Memory B cell (primary cell): ENCODE measurements around the gene ACBD6.
"Not testable (repeated sequence)": the region's sequence is repeated elsewhere in the genome, so short reads cannot be mapped to it uniquely, and the experiment has no call there.

ENCODE experiments used
- ATAC-seq: fragments of 150-1000 bp; cut with Tn5 transposase; 2 replicates; pipeline ENCODE4 v1.10.0; 2021; ENCODE audit warnings: low read depth, mild to moderate bottlenecking, moderate library complexity
- DNase-seq, 2 donors: peaks; one replicate each; pipeline ENCODE4 v3.0.0; 2022; ENCODE audit warnings: low spot score in 2 of 2
- H3K27ac Mint-ChIP-seq: one replicate; pipeline ENCODE4 v1.8.0; 2022; ENCODE audit warnings: mild to moderate bottlenecking, moderate library complexity, mixed read lengths
- H3K27me3 Mint-ChIP-seq: one replicate; pipeline ENCODE4 v1.8.0; 2022; ENCODE audit warnings: mixed read lengths
- H3K36me3 Mint-ChIP-seq: one replicate; pipeline ENCODE4 v1.8.0; 2022; ENCODE audit warnings: mild to moderate bottlenecking, mixed read lengths
- H3K4me1 Mint-ChIP-seq: one replicate; pipeline ENCODE4 v1.8.0; 2022; ENCODE audit warnings: mixed read lengths
- H3K4me3 Mint-ChIP-seq: one replicate; pipeline ENCODE4 v1.8.0; 2022; ENCODE audit warnings: mild to moderate bottlenecking, moderate library complexity, mixed read lengths
- H3K9me3 Mint-ChIP-seq: one replicate; pipeline ENCODE4 v1.8.0; 2022; ENCODE audit warnings: mixed read lengths

The ACBD6 gene

GRCh38 chr1:180502361-180503279 lies at the start of gene ACBD6:
ACBD6 (minus strand) TSS chr1:180502577; CDS start chr1:180502266, 311 bp downstream.
- Mint-ChIP-seq H3K36me3 (no peaks in the 10 kb centered on the region), H3K4me1 (peaks cover 15% of the 10 kb centered on the region), H3K4me3 (peak within 1 kb of the TSS; percentile 99), H3K27me3 (no peaks in the 10 kb centered on the region), H3K27ac (peak within 1 kb of the TSS; percentile 83), H3K9me3 (no peaks in the 10 kb centered on the region)
- ATAC-seq (peak; percentile 88), DNase-seq (peak; percentile 83 to 85)

GRCh38 chr1:180551997-180552396 lies 49.6 kb upstream of the ACBD6 start:
- H3K36me3 Mint-ChIP-seq, result no peaks in the 10 kb centered on the region

GRCh38 chr1:180550241-180550640 lies 47.9 kb upstream of the ACBD6 start:
- no peaks in the 10 kb centered on the region for H3K9me3 Mint-ChIP-seq
- H3K4me3 Mint-ChIP-seq, result no peak overlapping the region
- H3K27me3 Mint-ChIP-seq, result peaks cover 4% of the 10 kb centered on the region
- no peaks in the 10 kb centered on the region for H3K4me1 Mint-ChIP-seq
- DNase-seq (no peak), ATAC-seq (no peak)
- H3K27ac Mint-ChIP-seq, result no peak overlapping the region
- H3K36me3 Mint-ChIP-seq, result no peaks in the 10 kb centered on the region

More at GRCh38 chr1:180551997-180552396, 49.6 kb upstream of the ACBD6 start:
- no peak overlapping the region for H3K4me3 Mint-ChIP-seq
- no peaks in the 10 kb centered on the region for H3K4me1 Mint-ChIP-seq
- no peak for ATAC-seq
- DNase-seq, result no peak
- H3K27ac Mint-ChIP-seq, result no peak overlapping the region
- H3K27me3 Mint-ChIP-seq, result peaks cover 6% of the 10 kb centered on the region
- H3K9me3 Mint-ChIP-seq, result no peaks in the 10 kb centered on the region

- not testable (repeated sequence) for H3K4me3 Mint-ChIP-seq, H3K27me3 Mint-ChIP-seq, H3K27ac Mint-ChIP-seq, H3K9me3 Mint-ChIP-seq, DNase-seq, H3K36me3 Mint-ChIP-seq, ATAC-seq, H3K4me1 Mint-ChIP-seq
Observed at GRCh38 chr1:180549770-180550169, 47.4 kb upstream of the ACBD6 start.

GRCh38 chr1:180548686-180549317 lies 46.4 kb upstream of the ACBD6 start:
- H3K36me3 Mint-ChIP-seq, result no peaks in the 10 kb centered on the region
- no peak for DNase-seq

GRCh38 chr1:180545991-180546390 lies 43.6 kb upstream of the ACBD6 start:
- no peaks in the 10 kb centered on the region for H3K9me3 Mint-ChIP-seq
- H3K36me3 Mint-ChIP-seq, result no peaks in the 10 kb centered on the region
- no peak overlapping the region for H3K27ac Mint-ChIP-seq
- DNase-seq, result no peak
- no peak overlapping the region for H3K4me3 Mint-ChIP-seq
- no peaks in the 10 kb centered on the region for H3K4me1 Mint-ChIP-seq
- peaks cover 4% of the 10 kb centered on the region for H3K27me3 Mint-ChIP-seq
- ATAC-seq, result no peak

More at GRCh38 chr1:180548686-180549317, 46.4 kb upstream of the ACBD6 start:
- no peak for ATAC-seq
- H3K9me3 Mint-ChIP-seq, result no peaks in the 10 kb centered on the region
- H3K27me3 Mint-ChIP-seq, result peaks cover 4% of the 10 kb centered on the region
- H3K4me3 Mint-ChIP-seq, result no peak overlapping the region
- no peaks in the 10 kb centered on the region for H3K4me1 Mint-ChIP-seq
- H3K27ac Mint-ChIP-seq, result no peak overlapping the region

- H3K36me3 Mint-ChIP-seq, result no peaks in the 10 kb centered on the region
- no peak overlapping the region for H3K27ac Mint-ChIP-seq
- no peaks in the 10 kb centered on the region for H3K9me3 Mint-ChIP-seq
- DNase-seq (no peak), ATAC-seq (no peak)
- H3K4me3 Mint-ChIP-seq, result no peak overlapping the region
- H3K4me1 Mint-ChIP-seq, result no peaks in the 10 kb centered on the region
- H3K27me3 Mint-ChIP-seq, result peaks cover 4% of the 10 kb centered on the region
Observed at GRCh38 chr1:180544050-180544449, 41.7 kb upstream of the ACBD6 start.

GRCh38 chr1:180542838-180543145 lies 40.4 kb upstream of the ACBD6 start:
- ATAC-seq (no peak), DNase-seq (no peak)
- H3K9me3 Mint-ChIP-seq, result no peaks in the 10 kb centered on the region
- H3K4me3 Mint-ChIP-seq, result no peak overlapping the region
- no peak overlapping the region for H3K27ac Mint-ChIP-seq
- H3K36me3 Mint-ChIP-seq, result no peaks in the 10 kb centered on the region
- peaks cover 2% of the 10 kb centered on the region for H3K27me3 Mint-ChIP-seq
- no peaks in the 10 kb centered on the region for H3K4me1 Mint-ChIP-seq

GRCh38 chr1:180542113-180542837 lies 39.9 kb upstream of the ACBD6 start:
- DNase-seq (no peak), ATAC-seq (no peak)
- no peaks in the 10 kb centered on the region for H3K9me3 Mint-ChIP-seq
- peaks cover 2% of the 10 kb centered on the region for H3K27me3 Mint-ChIP-seq
- no peaks in the 10 kb centered on the region for H3K4me1 Mint-ChIP-seq
- no peak overlapping the region for H3K4me3 Mint-ChIP-seq
- no peak overlapping the region for H3K27ac Mint-ChIP-seq
- H3K36me3 Mint-ChIP-seq, result no peaks in the 10 kb centered on the region

- no peak overlapping the region for H3K4me3 Mint-ChIP-seq
- no peaks in the 10 kb centered on the region for H3K4me1 Mint-ChIP-seq
- H3K27me3 Mint-ChIP-seq, result peaks cover 5% of the 10 kb centered on the region
- DNase-seq (no peak), ATAC-seq (no peak)
- no peak overlapping the region for H3K27ac Mint-ChIP-seq
- H3K36me3 Mint-ChIP-seq, result no peaks in the 10 kb centered on the region
- no peaks in the 10 kb centered on the region for H3K9me3 Mint-ChIP-seq
Observed at GRCh38 chr1:180540697-180541594, 38.6 kb upstream of the ACBD6 start.

- H3K27ac Mint-ChIP-seq, result no peak overlapping the region
Observed at GRCh38 chr1:180539136-180539535, 36.8 kb upstream of the ACBD6 start.

GRCh38 chr1:180536821-180537372 lies 34.5 kb upstream of the ACBD6 start:
- Mint-ChIP-seq H3K27ac (no peak overlapping the region), H3K36me3 (no peaks in the 10 kb centered on the region), H3K4me1 (peaks cover 4% of the 10 kb centered on the region), H3K4me3 (no peak overlapping the region), H3K27me3 (peaks cover 4% of the 10 kb centered on the region), H3K9me3 (no peaks in the 10 kb centered on the region)
- ATAC-seq (no peak), DNase-seq (no peak)

More at GRCh38 chr1:180539136-180539535, 36.8 kb upstream of the ACBD6 start:
- no peaks in the 10 kb centered on the region for H3K4me1 Mint-ChIP-seq
- no peak for ATAC-seq
- no peaks in the 10 kb centered on the region for H3K36me3 Mint-ChIP-seq
- no peak for DNase-seq
- peaks cover 7% of the 10 kb centered on the region for H3K27me3 Mint-ChIP-seq
- H3K4me3 Mint-ChIP-seq, result no peak overlapping the region
- H3K9me3 Mint-ChIP-seq, result no peaks in the 10 kb centered on the region

- no peak overlapping the region for H3K27ac Mint-ChIP-seq
- H3K4me3 Mint-ChIP-seq, result no peak overlapping the region
- DNase-seq (no peak), ATAC-seq (no peak)
- peaks cover 4% of the 10 kb centered on the region for H3K27me3 Mint-ChIP-seq
- peaks cover 4% of the 10 kb centered on the region for H3K4me1 Mint-ChIP-seq
- no peaks in the 10 kb centered on the region for H3K9me3 Mint-ChIP-seq
- no peaks in the 10 kb centered on the region for H3K36me3 Mint-ChIP-seq
Observed at GRCh38 chr1:180535418-180535999, 33.1 kb upstream of the ACBD6 start.
